ENCODE results near the gene CCDC136. TPM values are rescaled to one million over a fixed set of nuclear protein-coding genes. Genes with fewer than 3 reads are reported as not detected.
A peak's percentile ranks its signal among the peaks of the same experiment; 100 is the strongest.

CCDC136 gene
- total RNA-seq, 1 donor from 2014 or later, result 17.9 TPM

DNA sequence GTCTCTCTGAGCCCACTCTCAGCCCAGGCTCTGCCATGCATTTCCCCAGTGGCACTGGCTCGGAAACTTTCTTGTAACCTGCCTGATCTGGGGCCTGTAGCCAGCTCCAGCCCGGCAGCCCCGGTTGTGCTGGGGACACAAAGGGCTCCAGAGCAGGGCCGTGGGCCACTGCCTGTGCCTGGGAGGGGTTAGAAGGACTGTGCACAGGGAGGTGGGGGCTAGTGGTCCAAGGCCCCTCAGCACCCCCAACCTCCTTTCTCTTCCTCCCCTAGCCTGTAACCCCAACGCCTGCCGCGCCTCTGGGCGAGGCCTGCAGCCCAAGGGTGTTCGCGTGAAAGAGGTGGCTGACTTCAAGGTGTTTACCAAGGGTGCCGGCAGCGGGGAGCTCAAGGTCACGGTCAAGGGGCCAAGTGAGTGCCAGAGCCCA, 48.0 kb downstream of the CCDC136 start:
- no peaks in the 10 kb centered on the region for H3K27me3 ChIP-seq
- no peaks in the 10 kb centered on the region for H3K9me3 ChIP-seq
- TF ChIP-seq CTCF (IDR thresholded peaks at IDR 0.05) (no peak), POLR2AphosphoS5 (IDR thresholded peaks at IDR 0.05; ENCODE audit: insufficient read depth in 1 of 2, low read depth in 1 of 2) (no peak), POLR2A (IDR thresholded peaks at IDR 0.05) (no peak)
- no peak overlapping the region for H3K27ac ChIP-seq
- no peak overlapping the region for H3K4me3 ChIP-seq
- intact Hi-C loops (cut with DNase I), result no loop called here
- no peaks in the 10 kb centered on the region for H3K4me1 ChIP-seq
- no peak for DNase-seq (ENCODE audit: extremely low spot score in 2 of 2)
- H3K36me3 ChIP-seq, result peaks cover 0 to 47% of the 10 kb centered on the region in 2 donors

DNA sequence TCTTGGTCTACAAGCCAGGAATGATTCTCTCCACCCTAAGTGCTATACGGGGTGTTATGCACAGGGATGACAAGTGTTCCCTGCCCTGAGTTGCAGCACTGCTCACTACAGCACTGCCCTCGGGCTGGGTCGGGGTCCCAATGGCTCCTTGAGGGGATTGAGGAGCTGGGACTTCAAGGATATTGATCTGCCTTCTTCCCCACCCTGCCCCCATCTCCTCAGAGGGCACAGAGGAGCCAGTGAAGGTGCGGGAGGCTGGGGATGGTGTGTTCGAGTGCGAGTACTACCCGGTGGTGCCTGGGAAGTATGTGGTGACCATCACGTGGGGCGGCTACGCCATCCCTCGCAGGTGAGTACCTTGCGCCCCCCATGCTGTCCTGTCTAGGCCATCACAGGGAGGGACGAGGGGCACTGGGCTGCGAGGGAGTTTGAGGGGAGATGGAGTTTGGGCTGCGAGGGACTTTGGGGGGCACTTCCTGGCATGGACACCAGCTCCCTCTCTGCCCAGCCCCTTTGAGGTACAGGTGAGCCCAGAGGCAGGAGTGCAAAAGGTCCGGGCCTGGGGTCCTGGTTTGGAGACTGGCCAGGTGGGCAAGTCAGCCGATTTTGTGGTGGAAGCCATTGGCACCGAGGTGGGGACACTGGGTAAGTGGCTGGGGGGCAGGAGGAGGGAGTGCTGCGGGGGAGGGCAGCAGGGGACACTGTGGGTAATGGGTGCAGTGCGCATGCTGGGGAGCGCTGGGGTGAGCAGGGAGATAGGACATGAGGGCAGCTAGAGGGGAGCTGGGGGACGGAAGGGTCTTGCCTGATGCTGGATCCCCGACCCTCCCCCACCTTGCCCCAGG, 48.8 kb downstream of the CCDC136 start:
- Histone ChIP-seq H3K36me3 (peaks cover 0 to 50% of the 10 kb centered on the region in 2 donors), H3K9me3 (no peaks in the 10 kb centered on the region), H3K27me3 (no peaks in the 10 kb centered on the region), H3K4me3 (no peak overlapping the region), H3K27ac (no peak overlapping the region), H3K4me1 (no peaks in the 10 kb centered on the region)
- intact Hi-C loops (cut with DNase I), result no loop called here
- DNase-seq (ENCODE audit: extremely low spot score in 2 of 2), result no peak
- TF ChIP-seq CTCF (IDR thresholded peaks at IDR 0.05) (no peak), POLR2AphosphoS5 (IDR thresholded peaks at IDR 0.05; ENCODE audit: insufficient read depth in 1 of 2, low read depth in 1 of 2) (no peak), POLR2A (IDR thresholded peaks at IDR 0.05) (no peak)

- H3K4me1 ChIP-seq, result no peaks in the 10 kb centered on the region
- H3K36me3 ChIP-seq, result peaks cover 0 to 50% of the 10 kb centered on the region in 2 donors
- intact Hi-C loops (cut with DNase I), result no loop called here
- no peaks in the 10 kb centered on the region for H3K27me3 ChIP-seq
- no peaks in the 10 kb centered on the region for H3K9me3 ChIP-seq
- DNase-seq (ENCODE audit: extremely low spot score in 2 of 2), result no peak
- no peak overlapping the region for H3K27ac ChIP-seq
- no peak overlapping the region for H3K4me3 ChIP-seq
- TF ChIP-seq POLR2A (IDR thresholded peaks at IDR 0.05) (no peak), POLR2AphosphoS5 (IDR thresholded peaks at IDR 0.05; ENCODE audit: insufficient read depth in 1 of 2, low read depth in 1 of 2) (no peak), CTCF (IDR thresholded peaks at IDR 0.05) (no peak)
These were observed 49.5 kb downstream of the CCDC136 start for GRCh38 chr7:128841171-128841690.

- peaks cover 0 to 50% of the 10 kb centered on the region in 2 donors for H3K36me3 ChIP-seq
These were observed 50.3 kb downstream of the CCDC136 start for GRCh38 chr7:128841921-128842673.

More at GRCh38 chr7:128841921-128842673, 50.3 kb downstream of the CCDC136 start:
- H3K4me1 ChIP-seq, result no peaks in the 10 kb centered on the region
- no peak for DNase-seq (ENCODE audit: extremely low spot score in 2 of 2)
- TF ChIP-seq CTCF (IDR thresholded peaks at IDR 0.05) (peak in 2 of 3 experiments; percentile 14 to 36), POLR2AphosphoS5 (IDR thresholded peaks at IDR 0.05; ENCODE audit: insufficient read depth in 1 of 2, low read depth in 1 of 2) (peak in 1 of 2 donors; percentile 14), POLR2A (IDR thresholded peaks at IDR 0.05) (no peak)
- H3K9me3 ChIP-seq, result no peaks in the 10 kb centered on the region
- no peak overlapping the region for H3K4me3 ChIP-seq
- H3K27me3 ChIP-seq, result no peaks in the 10 kb centered on the region
- no peak overlapping the region for H3K27ac ChIP-seq
- intact Hi-C loops (cut with DNase I), result no loop called here
